UCSD-AML1 (cell line): ENCODE data around the gene ZNF429.
A peak's percentile ranks its signal among the peaks of the same experiment; 100 is the strongest.
"Not testable (repeated sequence)": the region's sequence is repeated elsewhere in the genome, so short reads cannot be mapped to it uniquely, and the experiment has no call there.

ENCODE experiments used
- DNase-seq: peaks from one replicate; lab custom pipeline; 2025; ENCODE audit not compliant: unreplicated experiment; lab: John Stamatoyannopoulos, UW

The ZNF429 gene

GRCh38 chr19:21590867-21591266, 85.5 kb downstream of the ZNF429 start:
- no peak for DNase-seq

DNA sequence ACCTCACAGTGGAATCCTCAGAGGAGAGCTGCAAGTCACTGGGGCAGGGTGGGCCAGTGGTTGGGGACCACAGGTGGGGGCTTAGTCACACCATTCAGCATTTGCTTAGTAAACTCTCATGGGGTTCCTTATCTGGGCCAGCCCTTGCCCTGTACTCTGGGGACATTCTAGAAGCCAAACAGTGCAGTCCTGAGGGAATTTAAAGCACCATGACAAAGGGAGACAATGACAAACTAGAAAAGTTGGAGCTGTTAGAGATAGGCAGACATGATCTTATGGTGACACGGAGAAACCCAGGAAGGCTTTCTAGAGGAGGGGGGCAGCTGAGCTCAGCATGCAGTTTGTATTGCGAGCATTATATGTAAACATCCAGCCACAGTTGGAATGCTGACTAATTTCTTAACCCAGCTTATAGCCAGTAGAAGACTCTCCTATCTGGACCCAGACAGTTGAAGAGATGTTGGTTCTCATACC, 87.6 kb downstream of the ZNF429 start:
- no peak for DNase-seq

DNA sequence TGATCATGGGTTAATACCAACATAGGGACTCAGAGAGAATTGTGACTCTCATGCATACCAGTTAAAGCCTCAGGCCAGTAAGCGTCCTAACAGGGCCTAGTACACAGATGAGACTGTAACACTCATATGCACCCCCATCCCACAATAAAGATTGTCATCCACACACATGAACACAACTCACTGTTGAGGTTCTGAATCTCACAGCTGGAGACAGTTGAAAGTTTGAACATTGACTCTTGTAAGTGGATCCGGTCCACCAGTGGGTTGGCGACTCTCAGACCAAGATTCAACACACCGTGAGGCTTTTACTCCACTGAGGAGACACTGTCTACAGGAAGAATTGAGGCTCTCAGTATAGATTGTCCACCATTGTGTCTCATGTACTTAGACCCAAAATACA, 88.1 kb downstream of the ZNF429 start:
- DNase-seq, result no peak

GRCh38 chr19:21593934-21594820, 88.8 kb downstream of the ZNF429 start:
- DNase-seq, result no peak

DNA sequence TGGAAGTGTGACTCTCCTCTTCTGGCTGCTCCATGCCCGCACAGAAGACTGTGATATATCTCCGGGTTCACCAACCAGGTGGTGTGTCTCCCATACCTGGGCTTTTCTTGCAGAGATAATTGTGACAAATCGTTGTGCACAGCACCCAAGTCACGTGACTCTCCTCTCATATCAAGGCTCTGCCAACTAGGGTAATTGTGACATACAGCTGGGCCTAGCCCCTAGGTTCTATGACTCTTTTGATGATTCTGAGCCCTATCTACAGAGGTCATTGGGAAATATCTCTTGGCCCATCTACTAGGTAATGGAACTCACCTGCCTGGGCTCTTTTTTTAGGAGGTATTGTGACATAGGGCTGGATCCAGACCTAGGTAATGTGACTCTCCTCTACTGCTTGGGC, 89.8 kb downstream of the ZNF429 start:
- DNase-seq, result no peak

- no peak for DNase-seq
Measured at GRCh38 chr19:21602082-21602658, 96.8 kb downstream of the ZNF429 start.

DNA sequence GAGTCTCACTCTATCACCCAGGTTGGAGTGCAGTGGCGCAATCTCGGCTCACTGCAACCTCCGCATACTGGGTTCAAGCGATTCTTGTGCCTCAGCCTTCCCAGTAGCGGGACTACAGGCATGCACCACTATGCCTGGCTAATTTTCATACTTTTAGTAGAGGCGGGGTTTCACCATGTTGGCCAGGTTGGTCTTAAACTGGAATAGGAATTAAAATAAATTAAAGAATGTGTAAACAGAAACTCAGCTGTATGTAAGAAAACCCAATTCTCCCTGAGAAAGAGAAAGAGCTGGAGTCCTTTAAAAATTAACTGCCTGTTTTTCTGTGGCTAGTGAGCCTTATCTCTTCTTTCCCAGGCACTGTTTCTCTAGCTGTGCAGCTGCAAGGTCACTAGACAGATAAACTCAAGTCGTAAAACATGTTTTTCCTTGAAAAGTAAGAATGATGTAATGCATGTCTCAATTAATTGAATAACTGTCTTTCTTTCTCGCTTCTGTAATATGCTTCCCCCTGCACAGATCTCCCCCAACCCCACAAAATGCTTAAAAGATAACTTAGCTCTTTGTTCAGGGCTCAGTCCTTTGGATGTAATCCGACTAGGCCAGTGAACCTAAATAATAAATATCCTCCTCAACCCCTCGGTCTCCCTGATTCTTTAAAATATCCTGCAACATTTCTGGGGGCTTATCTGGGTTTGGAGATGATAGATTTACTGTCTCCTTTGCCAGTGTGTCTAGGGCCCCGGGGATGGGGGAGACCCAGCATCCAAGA, 97.4 kb downstream of the ZNF429 start:
- not testable (repeated sequence) for DNase-seq

- no peak for DNase-seq
Measured at GRCh38 chr19:21603431-21604231, 98.2 kb downstream of the ZNF429 start.

DNA sequence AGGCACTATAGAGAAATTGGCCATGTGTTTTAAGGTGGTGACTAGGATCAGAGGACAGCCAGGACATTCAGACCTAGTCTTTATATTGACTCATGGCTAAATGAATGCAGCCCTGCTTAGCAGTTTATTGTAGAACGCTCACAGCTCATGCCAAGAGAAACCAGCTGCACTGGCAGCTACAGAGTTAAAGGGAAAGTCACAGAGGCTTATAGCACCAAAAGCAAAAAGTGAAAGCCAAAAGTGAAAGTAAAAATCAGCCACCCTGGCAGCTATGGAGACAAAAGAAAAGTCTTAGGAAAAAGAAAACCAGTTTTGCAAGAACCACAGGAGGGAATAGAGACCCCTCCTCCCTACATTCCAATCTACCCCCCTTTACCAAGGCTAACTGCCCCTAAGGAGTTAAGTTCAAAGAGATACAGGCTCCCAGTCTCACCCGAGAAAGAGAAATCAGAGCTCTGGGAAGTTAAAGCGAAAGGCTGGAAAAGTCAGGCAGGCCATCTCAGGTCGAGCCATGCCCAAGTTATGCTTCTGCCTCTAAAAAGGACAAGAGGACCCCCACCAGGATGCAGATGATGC, 99.0 kb downstream of the ZNF429 start:
- peak; percentile 14 for DNase-seq
